ENCODE data around the gene DDX25. TPM values are rescaled to one million over a fixed set of nuclear protein-coding genes. Genes with fewer than 3 reads are reported as not detected.

Gene DDX25
- total and polyA plus RNA-seq, 2 of the 13 experiments (the other 11 are each of a cell fraction or from before 2014, with no cell fraction given): 0.17 to 0.29 TPM

- TF ChIP-seq, protein P1, sequence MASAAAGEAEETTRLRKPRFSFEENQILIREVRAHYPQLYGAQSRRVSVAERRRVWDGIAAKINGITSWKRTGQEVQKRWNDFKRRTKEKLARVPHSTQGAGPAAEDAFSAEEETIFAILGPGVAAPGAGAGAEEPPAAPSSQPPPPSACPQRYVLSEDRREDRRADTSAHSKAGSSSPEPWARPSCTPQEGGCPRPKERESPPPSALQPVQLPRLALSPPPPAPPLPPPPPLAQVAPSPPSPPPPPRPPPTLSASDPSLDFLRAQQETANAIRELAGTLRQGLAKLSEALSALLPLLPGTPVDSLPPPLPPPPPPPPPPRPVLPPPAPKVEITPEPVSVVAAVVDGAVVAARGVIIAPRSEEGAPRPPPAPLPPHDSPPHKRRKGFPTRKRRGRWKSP (CRISPR knock-in tag; IDR thresholded peaks at IDR 0.05): no peak; the same call in 1 of the 2 replicates
- TF ChIP-seq ZBTB43 (CRISPR knock-in tag; conservative IDR thresholded peaks at IDR 0.05) (no peak), KLF6 (CRISPR knock-in tag; IDR thresholded peaks at IDR 0.05) (no peak), SMARCE1 (IDR thresholded peaks at IDR 0.05; ENCODE audit: borderline replicate concordance) (no peak), NFE2 (CRISPR knock-in tag; IDR thresholded peaks at IDR 0.05) (no peak), CREB3 (CRISPR knock-in tag; IDR thresholded peaks at IDR 0.05) (no peak), MIER2 (CRISPR knock-in tag; IDR thresholded peaks at IDR 0.05) (peak; percentile 94), HNF4G (IDR thresholded peaks at IDR 0.05; ENCODE audit: borderline replicate concordance, low read depth, low read length) (no peak), HNF4G (CRISPR knock-in tag; IDR thresholded peaks at IDR 0.05; ENCODE audit: borderline replicate concordance, low read depth) (no peak), MYNN (CRISPR knock-in tag; IDR thresholded peaks at IDR 0.05; ENCODE audit: low read depth) (no peak), KLF13 (CRISPR knock-in tag; IDR thresholded peaks at IDR 0.05) (no peak), MAFK (conservative IDR thresholded peaks at IDR 0.05 in 1 of 2, IDR thresholded peaks at IDR 0.05 in 1 of 2; ENCODE audit: low read length in 2 of 2) (no peak), IRF2 (CRISPR knock-in tag; IDR thresholded peaks at IDR 0.05) (peak; percentile 93), ARNT2 (CRISPR knock-in tag; IDR thresholded peaks at IDR 0.05; ENCODE audit: low read depth) (no peak), ZNF772 (CRISPR knock-in tag; IDR thresholded peaks at IDR 0.05) (no peak), ZNF776 (CRISPR knock-in tag; IDR thresholded peaks at IDR 0.05) (no peak)
- TF ChIP-seq, protein P2, sequence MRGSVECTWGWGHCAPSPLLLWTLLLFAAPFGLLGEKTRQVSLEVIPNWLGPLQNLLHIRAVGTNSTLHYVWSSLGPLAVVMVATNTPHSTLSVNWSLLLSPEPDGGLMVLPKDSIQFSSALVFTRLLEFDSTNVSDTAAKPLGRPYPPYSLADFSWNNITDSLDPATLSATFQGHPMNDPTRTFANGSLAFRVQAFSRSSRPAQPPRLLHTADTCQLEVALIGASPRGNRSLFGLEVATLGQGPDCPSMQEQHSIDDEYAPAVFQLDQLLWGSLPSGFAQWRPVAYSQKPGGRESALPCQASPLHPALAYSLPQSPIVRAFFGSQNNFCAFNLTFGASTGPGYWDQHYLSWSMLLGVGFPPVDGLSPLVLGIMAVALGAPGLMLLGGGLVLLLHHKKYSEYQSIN (CRISPR knock-in tag; IDR thresholded peaks at IDR 0.05; ENCODE audit: borderline replicate concordance): no peak
- TF ChIP-seq, protein P3, sequence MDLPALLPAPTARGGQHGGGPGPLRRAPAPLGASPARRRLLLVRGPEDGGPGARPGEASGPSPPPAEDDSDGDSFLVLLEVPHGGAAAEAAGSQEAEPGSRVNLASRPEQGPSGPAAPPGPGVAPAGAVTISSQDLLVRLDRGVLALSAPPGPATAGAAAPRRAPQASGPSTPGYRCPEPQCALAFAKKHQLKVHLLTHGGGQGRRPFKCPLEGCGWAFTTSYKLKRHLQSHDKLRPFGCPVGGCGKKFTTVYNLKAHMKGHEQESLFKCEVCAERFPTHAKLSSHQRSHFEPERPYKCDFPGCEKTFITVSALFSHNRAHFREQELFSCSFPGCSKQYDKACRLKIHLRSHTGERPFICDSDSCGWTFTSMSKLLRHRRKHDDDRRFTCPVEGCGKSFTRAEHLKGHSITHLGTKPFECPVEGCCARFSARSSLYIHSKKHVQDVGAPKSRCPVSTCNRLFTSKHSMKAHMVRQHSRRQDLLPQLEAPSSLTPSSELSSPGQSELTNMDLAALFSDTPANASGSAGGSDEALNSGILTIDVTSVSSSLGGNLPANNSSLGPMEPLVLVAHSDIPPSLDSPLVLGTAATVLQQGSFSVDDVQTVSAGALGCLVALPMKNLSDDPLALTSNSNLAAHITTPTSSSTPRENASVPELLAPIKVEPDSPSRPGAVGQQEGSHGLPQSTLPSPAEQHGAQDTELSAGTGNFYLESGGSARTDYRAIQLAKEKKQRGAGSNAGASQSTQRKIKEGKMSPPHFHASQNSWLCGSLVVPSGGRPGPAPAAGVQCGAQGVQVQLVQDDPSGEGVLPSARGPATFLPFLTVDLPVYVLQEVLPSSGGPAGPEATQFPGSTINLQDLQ (CRISPR knock-in tag; IDR thresholded peaks at IDR 0.05): no peak
- TF ChIP-seq, protein P4, sequence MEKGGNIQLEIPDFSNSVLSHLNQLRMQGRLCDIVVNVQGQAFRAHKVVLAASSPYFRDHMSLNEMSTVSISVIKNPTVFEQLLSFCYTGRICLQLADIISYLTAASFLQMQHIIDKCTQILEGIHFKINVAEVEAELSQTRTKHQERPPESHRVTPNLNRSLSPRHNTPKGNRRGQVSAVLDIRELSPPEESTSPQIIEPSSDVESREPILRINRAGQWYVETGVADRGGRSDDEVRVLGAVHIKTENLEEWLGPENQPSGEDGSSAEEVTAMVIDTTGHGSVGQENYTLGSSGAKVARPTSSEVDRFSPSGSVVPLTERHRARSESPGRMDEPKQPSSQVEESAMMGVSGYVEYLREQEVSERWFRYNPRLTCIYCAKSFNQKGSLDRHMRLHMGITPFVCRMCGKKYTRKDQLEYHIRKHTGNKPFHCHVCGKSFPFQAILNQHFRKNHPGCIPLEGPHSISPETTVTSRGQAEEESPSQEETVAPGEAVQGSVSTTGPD (CRISPR knock-in tag; IDR thresholded peaks at IDR 0.05): no peak
Measured at GRCh38 chr11:125902927-125903710, 1.2 kb upstream of the DDX25 start, which contains the start of gene PUS3 (continued).
